GM18498 (cell line): ENCODE measurements around the gene CREB3L4.

Experiments used
- ATAC-seq: cut with Tn5 transposase; IDR thresholded peaks from one replicate; pipeline ENCODE4 v1.9.1; 2021; ENCODE audit warnings: mild to moderate bottlenecking, moderate library complexity; ENCODE audit not compliant: unreplicated experiment

CREB3L4 gene, protein sequence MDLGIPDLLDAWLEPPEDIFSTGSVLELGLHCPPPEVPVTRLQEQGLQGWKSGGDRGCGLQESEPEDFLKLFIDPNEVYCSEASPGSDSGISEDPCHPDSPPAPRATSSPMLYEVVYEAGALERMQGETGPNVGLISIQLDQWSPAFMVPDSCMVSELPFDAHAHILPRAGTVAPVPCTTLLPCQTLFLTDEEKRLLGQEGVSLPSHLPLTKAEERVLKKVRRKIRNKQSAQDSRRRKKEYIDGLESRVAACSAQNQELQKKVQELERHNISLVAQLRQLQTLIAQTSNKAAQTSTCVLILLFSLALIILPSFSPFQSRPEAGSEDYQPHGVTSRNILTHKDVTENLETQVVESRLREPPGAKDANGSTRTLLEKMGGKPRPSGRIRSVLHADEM

DNA sequence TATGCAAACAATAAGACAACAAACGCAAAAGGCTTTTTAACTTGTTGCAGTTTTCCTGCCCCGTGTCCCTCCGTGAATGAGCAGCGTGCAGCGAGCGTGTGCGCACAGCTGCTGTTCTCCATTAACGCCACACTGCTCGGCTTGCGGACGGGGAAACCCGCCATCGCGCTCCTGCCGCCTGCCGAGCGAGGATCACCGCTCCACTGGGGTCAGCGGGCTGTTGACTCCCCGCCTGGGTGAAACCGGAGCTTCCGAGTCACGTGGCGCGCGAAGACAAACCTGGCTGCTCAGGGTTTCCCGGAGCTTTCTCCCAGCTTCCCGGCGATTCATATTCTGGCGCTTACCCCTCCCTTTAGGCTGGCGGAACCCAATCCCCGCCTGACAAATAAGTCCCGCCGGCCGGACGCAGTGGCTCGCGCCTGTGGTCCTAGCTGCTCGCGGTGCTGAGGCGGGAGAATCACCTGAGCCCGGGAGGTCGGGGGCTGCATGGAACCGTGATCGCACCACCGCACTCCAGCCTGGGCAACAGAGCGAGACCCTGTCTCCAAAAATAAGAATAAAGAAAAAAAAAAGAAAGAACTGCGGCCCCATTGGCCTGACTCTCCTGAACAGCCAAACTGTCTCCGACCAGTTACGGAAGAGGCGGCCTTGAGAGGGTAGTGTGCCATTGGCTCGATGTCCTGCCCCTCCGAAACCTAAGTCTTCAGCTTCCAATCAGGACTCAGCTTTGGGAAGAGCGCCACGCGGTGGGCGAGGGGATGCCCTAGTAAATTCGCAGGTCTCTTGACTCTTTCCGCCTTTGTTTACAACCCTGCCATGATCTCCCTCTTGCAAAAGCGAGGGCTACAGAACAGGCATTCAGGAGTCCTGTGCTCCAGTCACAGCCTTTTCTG lies at the start of gene CREB3L4:
Gene CREB3L4 (plus strand): TSS at position 796 of the 893 bp plus-strand sequence. CDS start 624 bp downstream, outside the sequence.
- peak; percentile 77 for ATAC-seq

DNA sequence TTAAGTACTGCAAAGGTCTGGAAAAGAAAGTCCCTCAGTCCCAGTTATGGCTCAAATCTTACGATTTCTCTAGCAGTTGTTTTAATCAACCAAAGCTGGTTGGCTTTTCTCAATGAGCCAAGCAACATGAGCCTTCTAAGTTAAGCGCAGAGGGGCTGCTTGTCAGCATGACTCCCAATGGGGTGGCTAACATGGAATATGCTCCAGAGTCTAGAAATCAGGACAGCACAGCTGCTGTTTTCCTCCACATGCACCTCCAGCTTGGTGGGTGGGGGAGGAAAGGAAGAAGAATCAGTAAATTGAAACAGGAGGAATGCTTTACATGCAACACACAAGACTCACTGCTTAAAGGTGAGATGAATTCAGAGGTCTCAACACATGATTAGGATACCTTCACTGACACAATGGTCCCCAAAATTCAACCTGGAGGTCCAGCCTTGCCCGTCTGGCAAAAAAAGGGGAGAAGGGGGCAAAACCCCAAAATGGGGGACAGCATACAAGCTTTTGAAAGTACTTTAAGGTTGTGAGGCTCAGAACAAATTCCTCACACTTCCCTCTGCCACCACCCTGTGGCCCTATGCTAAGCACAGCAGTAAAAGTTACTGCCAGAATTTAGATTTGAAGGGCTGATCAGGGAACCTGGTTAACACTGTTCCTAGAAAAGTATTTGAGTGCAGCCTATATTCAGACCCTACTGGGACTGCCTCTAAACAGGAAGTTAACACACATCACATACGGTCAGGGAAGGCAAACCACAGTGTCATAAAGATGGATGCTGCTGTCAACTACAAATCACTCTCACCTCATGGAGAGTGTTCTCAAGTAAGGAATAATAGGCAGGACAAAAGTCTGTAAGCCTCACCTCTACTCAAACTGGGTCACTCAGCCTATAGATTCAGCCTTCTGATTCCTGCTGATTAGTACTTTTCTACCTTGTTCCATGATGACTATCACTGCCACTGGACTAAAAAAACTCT lies 47.5 kb upstream of the CREB3L4 start:
- no peak for ATAC-seq

DNA sequence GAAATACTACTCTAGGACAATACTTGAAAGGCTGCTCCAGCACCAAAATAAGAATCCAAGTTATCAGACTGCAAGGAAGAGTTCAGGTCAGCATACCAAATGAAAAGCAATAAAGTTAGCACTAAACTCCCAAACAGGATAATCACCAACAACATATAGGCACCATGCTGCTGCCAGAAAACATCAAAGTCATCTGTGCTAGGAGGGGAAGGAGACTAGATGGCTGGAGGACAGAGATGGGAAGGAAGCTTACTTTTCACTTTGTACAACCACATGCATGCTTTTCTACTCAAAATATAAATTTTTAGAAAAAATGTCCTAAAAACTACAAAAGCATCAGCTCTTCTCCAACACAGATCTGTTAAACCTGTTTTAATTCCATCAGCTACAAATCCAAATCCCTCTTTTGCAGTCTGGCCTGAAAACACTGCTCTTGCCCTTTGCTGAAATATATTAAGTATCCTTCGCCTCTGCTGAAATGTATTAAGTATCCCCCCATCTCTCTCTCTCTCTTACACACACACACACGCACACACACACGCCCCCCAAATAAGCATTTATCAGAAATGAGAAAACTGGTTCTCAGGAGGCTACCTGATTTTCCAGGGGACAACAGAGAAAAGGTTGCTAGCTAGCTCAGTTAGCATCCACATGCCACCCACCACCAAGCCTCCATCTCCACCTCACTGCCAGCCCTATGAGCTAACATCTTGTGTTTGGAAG lies 46.5 kb upstream of the CREB3L4 start:
- ATAC-seq: no peak

DNA sequence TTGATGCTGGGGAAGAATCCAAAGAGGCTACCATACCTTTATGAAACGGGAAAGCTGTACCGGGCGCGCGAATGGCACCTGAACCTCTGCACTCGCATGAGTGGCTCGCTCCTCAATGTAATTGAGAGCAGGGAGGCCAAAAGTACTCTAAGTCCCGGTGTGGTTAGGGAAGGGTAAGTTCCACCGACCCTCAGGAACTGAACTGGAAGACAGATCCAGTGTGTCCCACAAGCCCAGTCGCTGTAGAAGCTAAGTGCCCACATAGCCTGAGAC lies 46.0 kb upstream of the CREB3L4 start:
- no peak for ATAC-seq

DNA sequence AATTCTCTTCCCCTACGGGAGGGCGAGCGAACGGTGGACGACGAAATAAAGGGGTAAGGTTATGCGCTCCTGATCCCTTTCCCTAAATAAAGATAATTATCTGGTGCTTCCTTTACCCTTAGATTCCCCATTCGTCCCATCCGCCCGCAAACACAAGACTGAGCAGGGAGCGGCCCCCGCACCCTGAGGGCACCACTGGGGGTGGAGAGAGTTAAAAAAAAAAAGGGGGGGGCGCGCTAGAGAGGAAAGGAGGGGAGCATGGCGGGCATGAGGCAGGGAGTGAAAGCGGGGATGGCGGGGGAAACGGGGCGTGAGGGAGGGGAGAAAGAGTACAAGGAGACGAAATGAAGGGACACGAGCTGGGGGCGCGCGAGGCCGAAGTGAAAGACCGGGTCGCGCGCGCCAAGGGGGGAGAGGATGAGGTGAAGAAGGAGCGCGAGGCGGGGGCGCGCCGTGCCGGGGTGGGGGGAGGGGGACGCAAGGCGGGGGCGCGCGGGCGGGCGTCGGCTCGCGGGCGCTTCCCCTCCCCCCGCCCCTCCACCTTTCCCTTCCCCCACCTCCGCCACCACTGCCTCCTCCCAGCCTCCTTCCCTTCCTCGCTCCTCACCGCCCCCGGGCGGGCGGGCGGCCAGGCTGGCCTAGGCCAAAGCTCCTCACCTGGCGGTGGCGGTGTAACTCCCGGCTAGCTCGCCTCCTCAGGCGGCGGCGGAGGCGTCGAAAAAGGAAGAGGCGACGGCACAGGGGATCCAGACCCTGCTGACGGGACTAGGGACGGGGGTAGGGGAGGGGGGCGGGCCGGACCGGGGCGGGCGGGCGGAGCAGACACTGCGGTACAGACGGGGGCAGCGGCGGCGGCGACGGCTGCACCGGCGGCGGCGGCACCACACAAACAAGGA lies 45.4 kb upstream of the CREB3L4 start:
- ATAC-seq: peak; percentile 27

DNA sequence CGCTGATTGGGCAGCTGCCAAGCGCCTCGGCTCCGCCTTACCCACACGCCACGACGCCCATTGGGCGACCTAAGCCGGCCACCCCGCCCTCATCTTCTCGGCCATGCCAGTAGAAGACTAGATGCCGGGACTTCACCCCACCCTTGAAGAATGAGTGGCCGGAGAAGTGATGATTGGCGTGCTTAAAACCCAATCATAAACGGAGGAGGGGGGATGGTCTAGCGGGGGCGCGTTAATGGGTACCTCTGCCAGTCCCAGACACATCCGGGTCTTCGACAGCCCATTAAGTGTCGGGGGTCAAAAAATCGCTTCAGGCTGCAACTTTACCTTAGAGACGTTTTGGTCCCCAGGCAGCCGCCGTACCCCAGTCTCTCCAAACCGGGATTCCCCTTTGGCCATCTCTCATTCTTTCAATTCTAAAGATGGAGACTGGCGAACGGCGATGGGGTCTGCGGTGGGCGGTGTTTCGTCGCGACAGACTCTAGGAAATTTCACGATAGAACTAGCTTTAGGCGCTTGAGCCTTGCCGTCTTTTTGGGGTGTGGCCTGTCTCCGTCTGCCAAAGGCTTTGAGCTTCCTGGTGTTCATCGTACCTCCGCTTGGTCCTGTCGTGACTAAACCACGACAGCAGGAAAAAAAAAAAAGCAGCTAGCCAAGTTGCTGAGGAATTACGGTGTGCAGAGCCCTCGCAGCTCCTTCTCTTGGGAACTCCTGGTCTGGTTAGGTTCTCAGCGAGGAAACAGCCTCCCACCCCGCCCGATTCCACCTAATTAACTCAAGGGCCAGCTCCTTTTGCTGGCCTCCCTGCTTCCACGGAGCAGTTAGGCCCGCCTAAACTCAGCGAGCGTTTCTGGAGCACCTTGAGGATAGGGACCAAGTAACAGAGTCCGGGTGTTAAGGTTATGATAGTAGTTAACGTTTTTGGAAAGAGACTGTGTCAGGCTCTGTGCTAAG lies 44.5 kb upstream of the CREB3L4 start, which contains the start of gene GATAD2B:
Gene GATAD2B (minus strand): TSS at position 1 of the 954 bp plus-strand sequence. CDS start 94,625 bp downstream, outside the sequence.
- ATAC-seq: peak; percentile 95

DNA sequence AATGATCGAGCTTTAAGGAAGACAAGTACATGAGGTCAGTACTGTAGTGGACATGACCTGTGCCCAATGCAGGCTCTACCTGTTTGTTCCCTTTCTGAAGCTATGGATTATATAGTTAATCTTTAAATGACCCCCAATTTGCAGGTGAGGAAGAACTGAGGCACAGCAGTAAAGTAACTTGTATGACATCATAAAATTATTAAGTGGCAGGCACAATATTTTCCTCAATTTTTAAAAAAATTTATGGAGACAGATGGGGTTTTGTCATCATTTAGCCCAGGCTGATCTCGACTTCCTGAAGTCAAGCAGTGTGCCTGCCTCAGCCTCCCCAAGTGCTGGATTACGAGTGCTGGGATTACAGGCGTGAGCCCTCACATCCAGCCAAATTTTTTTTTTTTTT lies 41.3 kb upstream of the CREB3L4 start:
- no peak for ATAC-seq

DNA sequence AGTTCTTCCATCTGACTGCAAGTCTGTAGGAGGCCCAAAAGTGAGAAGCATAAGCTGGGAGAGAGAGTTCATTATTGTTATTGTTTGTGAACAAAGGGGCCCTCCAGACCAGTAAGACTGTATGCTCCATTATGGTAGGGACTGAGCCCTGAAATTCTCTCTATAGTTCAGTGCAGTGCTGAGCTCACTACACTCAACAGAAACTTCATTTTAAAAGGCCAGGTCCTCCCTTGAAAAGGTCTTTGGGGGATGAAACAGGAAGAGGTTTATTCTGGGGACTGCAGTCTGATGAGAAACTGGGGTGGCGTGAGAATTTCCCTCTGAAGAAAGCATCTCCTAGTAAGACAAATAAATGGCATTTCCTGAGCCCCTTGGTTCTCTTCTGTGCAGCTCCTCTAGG lies 39.5 kb upstream of the CREB3L4 start:
- ATAC-seq: no peak

DNA sequence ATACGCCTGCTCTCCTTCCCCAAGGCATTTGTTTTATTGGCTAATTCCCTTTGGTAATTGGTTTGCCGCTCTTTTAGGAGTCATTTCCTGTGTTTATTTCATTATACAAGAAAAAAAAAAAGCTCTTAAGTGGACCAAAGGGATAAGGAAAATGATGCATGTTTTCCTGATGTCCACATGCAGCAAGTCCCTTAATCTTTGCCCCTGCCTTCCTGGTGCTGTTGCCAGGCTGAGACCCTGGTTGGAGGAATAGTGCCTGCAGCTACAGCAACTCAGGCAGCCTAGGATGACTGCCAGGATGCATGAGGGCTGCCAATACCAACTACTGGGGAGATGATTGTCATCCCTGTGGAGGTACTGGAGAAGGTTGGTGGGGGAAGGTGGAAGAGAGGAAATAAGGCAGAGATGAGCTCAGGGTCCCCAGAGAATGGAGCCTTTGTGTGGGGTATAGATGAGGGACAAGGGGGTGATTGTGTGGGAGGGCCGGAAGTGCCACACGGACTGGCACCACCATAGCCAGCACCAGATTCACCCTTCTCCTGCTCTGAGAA lies 38.8 kb upstream of the CREB3L4 start:
- no peak for ATAC-seq

DNA sequence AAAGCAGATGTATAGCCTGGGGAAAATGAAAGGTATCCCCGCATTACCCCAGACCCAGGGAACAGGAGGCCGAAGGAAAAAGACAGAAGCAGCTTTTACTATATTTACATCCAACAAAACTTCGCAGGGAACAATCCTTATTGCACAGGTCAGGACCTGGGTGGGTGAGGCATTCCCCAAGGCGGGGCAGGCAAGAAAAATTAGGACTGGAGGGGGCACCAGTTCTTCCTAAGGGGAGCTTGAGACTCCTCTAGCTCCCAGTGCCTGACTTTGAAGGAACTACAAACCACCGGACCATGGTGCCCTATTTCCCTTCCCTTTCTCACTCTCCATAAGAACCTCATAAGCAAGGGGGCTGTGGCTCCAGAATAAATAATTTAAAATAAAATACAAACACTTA lies 38.3 kb upstream of the CREB3L4 start:
- no peak for ATAC-seq

DNA sequence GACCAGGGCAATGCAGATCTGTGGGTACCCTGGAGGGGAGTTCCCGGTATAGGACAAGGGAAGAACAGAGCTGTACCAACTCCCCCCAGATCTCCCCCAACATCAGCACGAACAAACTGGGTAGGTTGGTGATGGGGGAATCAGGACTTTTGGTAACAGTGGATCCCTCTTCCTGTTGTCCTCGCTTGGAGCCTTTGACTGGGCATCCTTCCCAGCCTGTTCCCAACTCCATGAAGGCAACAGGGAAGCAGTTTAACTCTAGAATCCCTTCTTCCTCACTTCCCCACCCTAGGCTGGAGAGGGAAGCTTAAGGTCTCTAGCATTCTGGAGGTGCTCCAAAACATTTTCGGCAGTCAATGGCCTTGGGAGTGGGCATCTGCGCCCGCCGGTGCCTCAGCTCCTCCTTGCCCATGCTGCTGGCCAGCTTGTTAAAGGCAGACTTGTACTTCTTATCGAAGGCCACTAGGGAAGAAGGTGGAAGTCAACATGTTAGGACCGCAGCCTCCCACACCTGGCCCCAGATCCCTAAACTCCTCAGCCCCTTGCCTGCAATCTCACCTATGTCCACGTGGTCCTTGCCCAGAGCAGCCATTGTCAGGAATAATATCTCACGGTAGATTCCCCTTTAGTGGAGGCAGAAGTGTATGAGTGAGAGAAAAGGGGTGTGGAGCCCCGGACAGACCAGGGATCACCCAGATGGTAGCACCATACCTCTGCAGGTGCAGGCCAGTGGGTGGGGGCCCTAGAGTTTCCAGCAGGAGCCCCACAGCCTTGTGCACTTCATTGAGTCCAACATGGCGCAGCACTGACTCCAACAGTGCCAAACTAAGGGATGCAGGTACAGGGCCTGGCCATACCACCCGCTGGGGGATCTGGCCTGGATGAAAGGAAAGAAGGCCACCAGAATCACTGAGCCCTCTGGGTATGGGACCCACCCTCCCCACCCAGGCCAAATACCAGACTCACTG lies 37.4 kb upstream of the CREB3L4 start:
- no peak for ATAC-seq

DNA sequence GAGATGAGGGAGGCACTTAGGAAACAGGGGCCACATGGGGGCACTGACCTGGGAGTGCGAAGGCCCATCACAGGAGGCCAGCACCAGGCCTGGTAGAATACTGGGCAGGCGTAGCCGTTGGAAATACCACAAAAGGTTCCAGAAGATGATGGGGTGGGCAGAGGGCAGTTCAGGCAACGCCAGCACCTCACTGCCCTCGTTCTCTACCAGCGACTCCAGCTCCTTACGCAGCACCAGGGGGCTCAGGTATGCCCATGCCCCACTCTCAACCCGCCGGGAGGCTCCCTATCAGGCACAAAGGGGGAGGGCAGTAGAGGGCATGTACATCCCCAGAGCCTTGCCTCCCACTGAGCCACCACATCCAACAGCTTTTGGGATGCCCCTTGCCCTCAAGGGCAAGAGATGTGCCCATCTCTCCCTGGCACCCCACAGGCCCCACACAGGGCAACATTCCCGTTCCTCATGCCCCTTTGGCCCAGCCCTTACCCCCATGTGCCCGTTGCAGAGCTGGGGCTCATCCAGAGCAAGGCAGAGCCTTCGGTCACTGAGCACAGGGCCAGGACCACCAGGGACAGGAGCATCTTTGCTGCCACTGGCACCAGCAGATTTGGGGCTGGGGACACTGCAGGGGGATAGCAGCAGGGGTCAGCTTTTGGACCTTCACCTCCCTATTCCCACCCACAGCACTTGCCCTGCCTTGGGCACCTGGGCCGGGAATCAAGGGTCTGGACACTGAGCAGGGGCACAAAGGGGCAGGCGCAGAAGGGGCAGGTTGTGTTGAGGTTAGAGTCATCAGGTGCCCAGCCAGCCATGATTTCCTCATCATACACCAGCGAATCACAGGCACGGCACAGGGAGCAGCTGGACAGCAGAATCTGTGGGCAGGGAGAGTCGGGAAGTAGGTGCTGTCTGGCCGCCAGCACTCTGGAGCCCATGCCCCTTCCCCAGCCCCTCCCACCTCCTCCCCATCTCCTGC lies 35.3 kb upstream of the CREB3L4 start:
- no peak for ATAC-seq

DNA sequence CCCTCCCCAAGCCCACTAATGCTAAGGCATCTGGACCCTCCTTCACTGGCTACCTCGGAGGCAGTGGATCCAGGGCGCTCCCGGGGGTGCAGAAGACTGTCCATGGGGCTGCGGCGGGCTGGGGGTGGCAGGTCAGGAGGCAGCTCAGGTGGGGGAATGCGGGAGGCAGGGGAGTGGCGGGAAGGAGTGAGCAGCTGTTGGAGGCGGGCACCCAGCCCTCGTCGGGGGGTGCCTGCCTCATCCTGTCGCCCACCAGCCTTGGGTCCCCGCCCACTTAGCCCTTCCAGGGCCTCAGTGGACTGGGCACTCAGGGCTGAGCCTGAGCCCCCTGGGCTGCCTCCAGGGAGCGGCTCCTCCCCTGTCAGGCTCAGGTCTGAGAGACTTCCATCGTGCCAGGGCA lies 34.3 kb upstream of the CREB3L4 start:
- no peak for ATAC-seq

DNA sequence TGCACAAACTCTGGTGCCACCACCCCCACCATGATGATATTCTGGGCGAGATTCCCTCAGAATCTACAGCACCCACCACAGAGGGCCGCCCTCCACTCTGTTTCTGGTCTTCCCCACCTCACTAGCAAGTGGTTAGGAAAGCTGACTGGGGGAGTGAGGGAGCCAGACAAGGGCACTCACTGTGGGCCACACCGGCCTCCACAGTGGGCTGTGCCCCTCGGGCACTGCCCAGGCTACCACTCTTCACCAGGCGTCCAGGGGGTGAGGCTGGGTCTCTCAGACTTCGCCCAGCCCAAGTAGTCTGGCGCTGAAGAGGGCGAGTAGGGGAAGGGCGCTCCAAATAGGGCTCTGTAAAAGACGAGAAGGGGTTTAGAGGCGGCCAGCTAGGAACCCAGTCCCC lies 33.7 kb upstream of the CREB3L4 start:
- ATAC-seq: no peak

DNA sequence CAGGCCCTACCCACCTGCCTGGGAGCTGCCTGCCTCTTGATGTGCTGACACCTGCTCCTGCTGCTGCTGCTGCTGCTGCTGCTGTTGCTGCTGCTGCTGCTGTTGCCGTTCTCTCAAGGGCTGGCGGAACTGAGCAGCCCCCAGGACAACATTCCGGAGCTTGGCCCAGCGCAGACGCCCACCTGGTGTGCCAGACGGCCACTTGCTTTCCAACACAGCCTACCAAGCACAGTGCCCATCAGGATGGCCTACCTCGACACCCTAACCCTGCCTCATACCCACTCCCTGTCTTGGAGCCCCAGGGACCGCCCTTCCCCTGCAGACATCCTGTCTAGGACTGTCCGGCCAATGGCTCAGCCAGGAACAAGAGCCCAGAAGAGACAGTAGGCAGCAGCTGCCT lies 33.0 kb upstream of the CREB3L4 start:
- ATAC-seq: no peak
